H1 (cell line): ENCODE measurements around the gene PSPN. TPM values are rescaled to one million over a fixed set of nuclear protein-coding genes. Genes with fewer than 3 reads are reported as not detected.

Experiments
- CREB1 ChIP-seq: IDR thresholded peaks from 2 replicates; pipeline ENCODE4 v1.6.1; 2012; ENCODE audit warnings: inconsistent platforms
- GABPA ChIP-seq: IDR thresholded peaks from 2 replicates; pipeline ENCODE4 v1.6.1; 2011; ENCODE audit warnings: mild to moderate bottlenecking, low read length, moderate library complexity, borderline replicate concordance; ENCODE audit not compliant: insufficient read depth
- JUN ChIP-seq: IDR thresholded peaks from 2 replicates; pipeline ENCODE4 v1.6.1; 2011; ENCODE audit warnings: low read depth, mild to moderate bottlenecking, improper control_type of control experiment, low read length
- KDM4A ChIP-seq: IDR thresholded peaks from one replicate; pipeline ENCODE4 v1.7.1; 2012; ENCODE audit warnings: low read depth, mild to moderate bottlenecking, moderate library complexity, low read length, inconsistent platforms; ENCODE audit not compliant: severe bottlenecking
- PHF8 ChIP-seq: fragments of 200-600 bp; sonication (generic); conservative IDR thresholded peaks from 2 replicates; pipeline ENCODE4 v1.7.1; 2012; ENCODE audit warnings: low read depth, mild to moderate bottlenecking, inconsistent platforms, low read length, moderate library complexity
- POU5F1 ChIP-seq: IDR thresholded peaks from 2 replicates; pipeline ENCODE4 v1.6.1; 2011; ENCODE audit warnings: low read depth, mild to moderate bottlenecking, low read length, moderate library complexity
- TCF12 ChIP-seq: IDR thresholded peaks from 2 replicates; pipeline ENCODE4 v1.6.1; 2011; ENCODE audit warnings: low read depth, mild to moderate bottlenecking, low read length
- polyA plus RNA-seq, 7 experiments: library from polyadenylated mRNA; depleted of rRNA in 3 of 7; stranded (reverse) in 5 of 7; unstranded in 2 of 7; fragments of >200 nt in 5 of 7; fragments of 200-250 nt in 2 of 7; gene quantifications; 1 replicate in 5 of 7; 2 replicates in 1 of 7; 4 replicates in 1 of 7; pipeline versions ENCODE4 v1.2.1 to v1.2.3, GENCODE V29; 2011 to 2013; ENCODE audit warnings: missing spikeins in 2 of 7, mixed read lengths in 2 of 7
- total RNA-seq: library from RNA; stranded (reverse); fragmentation: NEBNext Ultra II Directional; extraction: Animal tissue kit (Norgen Biotek cat#: 25700); gene quantifications from 2 replicates; pipeline ENCODE4 v1.2.1, GENCODE V29; 2021

PSPN gene
- total and polyA plus RNA-seq, 2 of the 8 experiments (the other 6 are each of a cell fraction or from before 2014, with no cell fraction given) = 1.0 to 2.1 TPM

DNA sequence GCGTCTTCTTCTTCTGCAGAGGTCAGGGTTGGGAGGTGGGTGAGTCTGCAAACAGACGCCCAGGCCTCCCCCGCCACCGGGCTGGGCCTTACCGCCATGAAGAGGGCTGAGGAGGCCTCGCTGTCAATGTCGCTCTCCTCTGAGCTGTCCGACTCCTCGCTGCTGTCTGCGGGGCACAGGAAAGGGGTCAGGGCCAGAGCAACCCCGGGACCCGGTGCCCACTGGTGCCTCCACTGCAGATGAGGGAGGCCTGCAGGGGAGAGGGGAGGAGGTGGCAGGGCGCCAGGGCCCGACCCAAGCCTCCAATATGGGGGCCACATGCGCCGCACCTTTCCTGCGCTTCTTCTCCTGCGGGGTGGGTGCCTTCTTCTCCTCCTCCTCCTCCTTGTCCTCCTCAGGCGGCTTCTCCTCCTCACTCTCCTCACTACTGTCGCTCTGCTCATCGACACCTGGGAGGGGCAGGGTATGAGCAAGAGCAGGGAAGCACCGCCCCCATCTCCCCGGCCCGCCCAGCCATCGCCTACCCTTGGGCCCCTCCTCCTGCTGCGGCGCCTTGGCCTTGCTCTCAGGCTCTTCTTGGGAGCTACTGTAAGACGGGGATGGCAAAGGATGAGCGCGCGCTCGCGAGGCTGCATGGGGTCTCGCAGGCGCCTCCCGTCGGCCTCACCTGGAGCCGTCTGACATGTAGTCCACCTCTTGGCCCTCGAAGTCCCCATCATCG lies 5.5 kb upstream of the PSPN start (continued):
- TF ChIP-seq KDM4A (no peak), GABPA (no peak), CREB1 (no peak), POU5F1 (no peak), JUN (no peak), TCF12 (no peak), PHF8 (no peak)
